ENCODE measurements around the gene MAN2A2.

The MAN2A2 gene

GRCh38 chr15:90871139-90871715 is 31.9 kb upstream of the MAN2A2 start:
- Histone ChIP-seq H3K4me3 (ENCODE audit: low read depth, low read length, poor library complexity, severe bottlenecking) (peak overlapping the region; percentile 67), H3K9ac (ENCODE audit: low read length) (peak overlapping the region; percentile 57), H3K4me1 (ENCODE audit: insufficient read depth, low read length, severe bottlenecking) (peaks cover 21% of the 10 kb centered on the region), H4K20me1 (ENCODE audit: insufficient read depth, low read length) (no peaks in the 10 kb centered on the region), H3K27me3 (ENCODE audit: insufficient read depth, low read length) (0 out of 2 replicates have a peak, but pooled peaks cover 9% of the 10 kb centered on the region), H3K27ac (ENCODE audit: low read depth, low read length, poor library complexity, severe bottlenecking) (no peak overlapping the region), H3K79me2 (ENCODE audit: insufficient read depth, low read length) (no peaks in the 10 kb centered on the region), H3K9me2 (ENCODE audit: low read depth, low read length) (no peaks in the 10 kb centered on the region), H3K36me3 (ENCODE audit: insufficient read depth, low read length) (no peaks in the 10 kb centered on the region), H3K9me3 (ENCODE audit: low read length) (no peaks in the 10 kb centered on the region), H3K4me2 (ENCODE audit: low read length) (peak overlapping the region; percentile 74), H3F3A (ENCODE audit: insufficient read depth, low read length) (no peaks in the 10 kb centered on the region), H2AFZ (ENCODE audit: low read length) (no peak overlapping the region)
- TF ChIP-seq EZH2 (IDR thresholded peaks at IDR 0.05; ENCODE audit: borderline replicate concordance, low read length), result no peak
- TF ChIP-seq CTCF (IDR thresholded peaks at IDR 0.05; ENCODE audit: low read length), result no peak

GRCh38 chr15:90871716-90872485 is 31.2 kb upstream of the MAN2A2 start:
- Histone ChIP-seq H2AFZ (ENCODE audit: low read length) (no peak overlapping the region), H3K4me3 (ENCODE audit: low read depth, low read length, poor library complexity, severe bottlenecking) (peak overlapping the region; percentile 67), H3K79me2 (ENCODE audit: insufficient read depth, low read length) (no peaks in the 10 kb centered on the region), H4K20me1 (ENCODE audit: insufficient read depth, low read length) (no peaks in the 10 kb centered on the region), H3K9me2 (ENCODE audit: low read depth, low read length) (no peaks in the 10 kb centered on the region), H3K4me1 (ENCODE audit: insufficient read depth, low read length, severe bottlenecking) (peaks cover 21% of the 10 kb centered on the region), H3F3A (ENCODE audit: insufficient read depth, low read length) (no peaks in the 10 kb centered on the region), H3K9me3 (ENCODE audit: low read length) (no peaks in the 10 kb centered on the region), H3K4me2 (ENCODE audit: low read length) (peak overlapping the region; percentile 74), H3K9ac (ENCODE audit: low read length) (peak overlapping the region; percentile 57; the same call in 1 of the 2 replicates), H3K27me3 (ENCODE audit: insufficient read depth, low read length) (0 out of 2 replicates have a peak, but pooled peaks cover 9% of the 10 kb centered on the region), H3K27ac (ENCODE audit: low read depth, low read length, poor library complexity, severe bottlenecking) (no peak overlapping the region), H3K36me3 (ENCODE audit: insufficient read depth, low read length) (no peaks in the 10 kb centered on the region)
- TF ChIP-seq CTCF (IDR thresholded peaks at IDR 0.05; ENCODE audit: low read length), result no peak
- no peak for TF ChIP-seq EZH2 (IDR thresholded peaks at IDR 0.05; ENCODE audit: borderline replicate concordance, low read length)

GRCh38 chr15:90872486-90873184 is 30.5 kb upstream of the MAN2A2 start:
- Histone ChIP-seq H3K9me3 (ENCODE audit: low read length) (no peaks in the 10 kb centered on the region), H3K4me2 (ENCODE audit: low read length) (peak overlapping the region; percentile 74), H3K4me3 (ENCODE audit: low read depth, low read length, poor library complexity, severe bottlenecking) (peak overlapping the region; percentile 67), H4K20me1 (ENCODE audit: insufficient read depth, low read length) (no peaks in the 10 kb centered on the region), H2AFZ (ENCODE audit: low read length) (no peak overlapping the region), H3K27ac (ENCODE audit: low read depth, low read length, poor library complexity, severe bottlenecking) (no peak overlapping the region), H3K9me2 (ENCODE audit: low read depth, low read length) (no peaks in the 10 kb centered on the region), H3K36me3 (ENCODE audit: insufficient read depth, low read length) (no peaks in the 10 kb centered on the region), H3F3A (ENCODE audit: insufficient read depth, low read length) (no peaks in the 10 kb centered on the region), H3K79me2 (ENCODE audit: insufficient read depth, low read length) (no peaks in the 10 kb centered on the region), H3K27me3 (ENCODE audit: insufficient read depth, low read length) (0 out of 2 replicates have a peak, but pooled peaks cover 9% of the 10 kb centered on the region), H3K4me1 (ENCODE audit: insufficient read depth, low read length, severe bottlenecking) (peaks cover 21% of the 10 kb centered on the region), H3K9ac (ENCODE audit: low read length) (no peak overlapping the region; the same call in 1 of the 2 replicates)
- TF ChIP-seq CTCF (IDR thresholded peaks at IDR 0.05; ENCODE audit: low read length) (no peak), EZH2 (IDR thresholded peaks at IDR 0.05; ENCODE audit: borderline replicate concordance, low read length) (no peak)

All from OCI-LY1 (cell line).